Central memory CD8-positive, alpha-beta T cell (primary cell): Measurements from ENCODE around the gene AGBL4.

Experiments used
- ATAC-seq: fragments of 150-1000 bp; cut with Tn5 transposase; replicated peaks from 2 replicates; pipeline ENCODE4 v1.10.0; 2022; ENCODE audit warnings: mild to moderate bottlenecking, moderate FRiP score, moderate number of reproducible peaks; ENCODE audit not compliant: poor library complexity, severe bottlenecking; ENCODE audit errors: extremely low read depth
- DNase-seq, 2 donors: peaks; one replicate each; pipeline ENCODE4 v3.0.0; 2021; ENCODE audit warnings: low spot score in 2 of 2
- H3K27ac Mint-ChIP-seq: one replicate; pipeline ENCODE4 v1.8.0; 2022; ENCODE audit warnings: low read depth, mild to moderate bottlenecking, moderate library complexity, mixed read lengths
- H3K27me3 Mint-ChIP-seq: one replicate; pipeline ENCODE4 v1.8.0; 2022; ENCODE audit warnings: mixed read lengths
- H3K36me3 Mint-ChIP-seq: one replicate; pipeline ENCODE4 v1.8.0; 2022; ENCODE audit warnings: mild to moderate bottlenecking, moderate library complexity, mixed read lengths; ENCODE audit not compliant: insufficient read depth
- H3K4me1 Mint-ChIP-seq: one replicate; pipeline ENCODE4 v1.8.0; 2022; ENCODE audit warnings: mixed read lengths
- H3K4me3 Mint-ChIP-seq: one replicate; pipeline ENCODE4 v1.8.0; 2022; ENCODE audit warnings: mild to moderate bottlenecking, moderate library complexity, mixed read lengths
- H3K9me3 Mint-ChIP-seq: one replicate; pipeline ENCODE4 v1.8.0; 2022; ENCODE audit warnings: mixed read lengths

AGBL4 gene

GRCh38 chr1:48820491-48820890, 1203.3 kb downstream of the AGBL4 start:
- DNase-seq, result no peak
- H3K36me3 Mint-ChIP-seq, result no peaks in the 10 kb centered on the region
- H3K4me1 Mint-ChIP-seq, result no peaks in the 10 kb centered on the region
- no peak overlapping the region for H3K4me3 Mint-ChIP-seq
- no peaks in the 10 kb centered on the region for H3K27me3 Mint-ChIP-seq
- no peak overlapping the region for H3K27ac Mint-ChIP-seq
- no peak for ATAC-seq
- H3K9me3 Mint-ChIP-seq, result no peaks in the 10 kb centered on the region

GRCh38 chr1:48817505-48818114, 1206.1 kb downstream of the AGBL4 start:
- DNase-seq (no peak), ATAC-seq (no peak)
- H3K9me3 Mint-ChIP-seq, result no peaks in the 10 kb centered on the region
- peaks cover 8% of the 10 kb centered on the region for H3K27me3 Mint-ChIP-seq
- no peak overlapping the region for H3K27ac Mint-ChIP-seq
- no peak overlapping the region for H3K4me3 Mint-ChIP-seq
- H3K4me1 Mint-ChIP-seq, result no peaks in the 10 kb centered on the region
- no peaks in the 10 kb centered on the region for H3K36me3 Mint-ChIP-seq

- H3K36me3 Mint-ChIP-seq, result no peaks in the 10 kb centered on the region
- no peaks in the 10 kb centered on the region for H3K4me1 Mint-ChIP-seq
- H3K27me3 Mint-ChIP-seq, result peaks cover 27% of the 10 kb centered on the region
Observed at GRCh38 chr1:48810740-48811139, 1213.0 kb downstream of the AGBL4 start.

GRCh38 chr1:48808496-48808895, 1215.3 kb downstream of the AGBL4 start:
- Mint-ChIP-seq H3K9me3 (no peaks in the 10 kb centered on the region), H3K4me1 (no peaks in the 10 kb centered on the region), H3K27me3 (peaks cover 29% of the 10 kb centered on the region), H3K36me3 (no peaks in the 10 kb centered on the region), H3K4me3 (no peak overlapping the region), H3K27ac (no peak overlapping the region)
- ATAC-seq (no peak), DNase-seq (no peak)

More at GRCh38 chr1:48810740-48811139, 1213.0 kb downstream of the AGBL4 start:
- no peak overlapping the region for H3K27ac Mint-ChIP-seq
- no peak for ATAC-seq
- no peak for DNase-seq
- H3K9me3 Mint-ChIP-seq, result no peaks in the 10 kb centered on the region
- H3K4me3 Mint-ChIP-seq, result no peak overlapping the region

- peaks cover 29% of the 10 kb centered on the region for H3K27me3 Mint-ChIP-seq
- H3K9me3 Mint-ChIP-seq, result no peaks in the 10 kb centered on the region
- H3K36me3 Mint-ChIP-seq, result no peaks in the 10 kb centered on the region
- ATAC-seq, result no peak
- H3K27ac Mint-ChIP-seq, result no peak overlapping the region
- no peaks in the 10 kb centered on the region for H3K4me1 Mint-ChIP-seq
- DNase-seq, result no peak
- no peak overlapping the region for H3K4me3 Mint-ChIP-seq
Observed at GRCh38 chr1:48807554-48808260, 1216.0 kb downstream of the AGBL4 start.

- Mint-ChIP-seq H3K27me3 (peaks cover 36% of the 10 kb centered on the region), H3K4me1 (no peaks in the 10 kb centered on the region), H3K36me3 (no peaks in the 10 kb centered on the region), H3K9me3 (no peaks in the 10 kb centered on the region), H3K27ac (no peak overlapping the region), H3K4me3 (no peak overlapping the region)
- ATAC-seq (no peak), DNase-seq (no peak)
Observed at GRCh38 chr1:48803474-48803873, 1220.3 kb downstream of the AGBL4 start.

- Mint-ChIP-seq H3K27ac (no peak overlapping the region), H3K4me1 (no peaks in the 10 kb centered on the region), H3K36me3 (no peaks in the 10 kb centered on the region), H3K4me3 (no peak overlapping the region), H3K27me3 (peaks cover 12% of the 10 kb centered on the region), H3K9me3 (no peaks in the 10 kb centered on the region)
- no peak for ATAC-seq
- no peak for DNase-seq
Observed at GRCh38 chr1:48794816-48795215, 1228.9 kb downstream of the AGBL4 start.

GRCh38 chr1:48793863-48794262, 1229.9 kb downstream of the AGBL4 start:
- Mint-ChIP-seq H3K4me1 (no peaks in the 10 kb centered on the region), H3K36me3 (no peaks in the 10 kb centered on the region), H3K27me3 (peaks cover 2% of the 10 kb centered on the region)

GRCh38 chr1:48792961-48793360, 1230.8 kb downstream of the AGBL4 start:
- no peak overlapping the region for H3K4me3 Mint-ChIP-seq
- DNase-seq (no peak), ATAC-seq (no peak)
- no peaks in the 10 kb centered on the region for H3K36me3 Mint-ChIP-seq
- H3K9me3 Mint-ChIP-seq, result no peaks in the 10 kb centered on the region
- H3K27ac Mint-ChIP-seq, result no peak overlapping the region
- no peaks in the 10 kb centered on the region for H3K4me1 Mint-ChIP-seq
- H3K27me3 Mint-ChIP-seq, result no peaks in the 10 kb centered on the region

More at GRCh38 chr1:48793863-48794262, 1229.9 kb downstream of the AGBL4 start:
- Mint-ChIP-seq H3K9me3 (no peaks in the 10 kb centered on the region), H3K4me3 (no peak overlapping the region), H3K27ac (no peak overlapping the region)
- no peak for DNase-seq
- peak; percentile 46 for ATAC-seq

- DNase-seq (no peak), ATAC-seq (no peak)
- H3K36me3 Mint-ChIP-seq, result no peaks in the 10 kb centered on the region
- no peaks in the 10 kb centered on the region for H3K27me3 Mint-ChIP-seq
- H3K4me1 Mint-ChIP-seq, result no peaks in the 10 kb centered on the region
- no peak overlapping the region for H3K27ac Mint-ChIP-seq
- no peak overlapping the region for H3K4me3 Mint-ChIP-seq
- no peaks in the 10 kb centered on the region for H3K9me3 Mint-ChIP-seq
Observed at GRCh38 chr1:48790397-48790796, 1233.4 kb downstream of the AGBL4 start.

GRCh38 chr1:48789903-48790302, 1233.9 kb downstream of the AGBL4 start:
- H3K9me3 Mint-ChIP-seq, result no peaks in the 10 kb centered on the region
- no peak overlapping the region for H3K27ac Mint-ChIP-seq
- no peaks in the 10 kb centered on the region for H3K4me1 Mint-ChIP-seq
- no peaks in the 10 kb centered on the region for H3K27me3 Mint-ChIP-seq
- H3K4me3 Mint-ChIP-seq, result no peak overlapping the region
- ATAC-seq, result no peak
- no peak for DNase-seq
- no peaks in the 10 kb centered on the region for H3K36me3 Mint-ChIP-seq

- Mint-ChIP-seq H3K9me3 (no peaks in the 10 kb centered on the region), H3K27ac (no peak overlapping the region), H3K27me3 (peaks cover 9% of the 10 kb centered on the region), H3K4me1 (no peaks in the 10 kb centered on the region), H3K4me3 (no peak overlapping the region), H3K36me3 (no peaks in the 10 kb centered on the region)
- DNase-seq (no peak), ATAC-seq (no peak)
Observed at GRCh38 chr1:48785869-48786268, 1237.9 kb downstream of the AGBL4 start.

- peaks cover 9% of the 10 kb centered on the region for H3K27me3 Mint-ChIP-seq
- H3K4me3 Mint-ChIP-seq, result no peak overlapping the region
- no peaks in the 10 kb centered on the region for H3K9me3 Mint-ChIP-seq
- DNase-seq (no peak), ATAC-seq (no peak)
- no peaks in the 10 kb centered on the region for H3K4me1 Mint-ChIP-seq
- H3K36me3 Mint-ChIP-seq, result no peaks in the 10 kb centered on the region
- H3K27ac Mint-ChIP-seq, result no peak overlapping the region
Observed at GRCh38 chr1:48784301-48784700, 1239.5 kb downstream of the AGBL4 start.
